GDM1 (cell line): ENCODE measurements around the gene LCN1.
"Not testable (repeated sequence)": the region's sequence is repeated elsewhere in the genome, so short reads cannot be mapped to it uniquely, and the experiment has no call there.

Source experiments
- DNase-seq: peaks from one replicate; lab custom pipeline; 2025; lab: John Stamatoyannopoulos, UW

Gene LCN1

GRCh38 chr9:135523521-135524129 lies 2.4 kb downstream of the LCN1 start:
- no peak for DNase-seq

GRCh38 chr9:135524130-135524861 lies 3.1 kb downstream of the LCN1 start:
- no peak for DNase-seq

GRCh38 chr9:135525241-135526088 lies 4.2 kb downstream of the LCN1 start:
- no peak for DNase-seq

- no peak for DNase-seq
These were observed 5.0 kb downstream of the LCN1 start for GRCh38 chr9:135526089-135526729.

GRCh38 chr9:135526730-135527571 lies 5.7 kb downstream of the LCN1 start:
- no peak for DNase-seq

GRCh38 chr9:135528842-135529435 lies 7.7 kb downstream of the LCN1 start:
- DNase-seq: not testable (repeated sequence)

GRCh38 chr9:135530146-135530545 lies 8.9 kb downstream of the LCN1 start:
- no peak for DNase-seq

- no peak for DNase-seq
These were observed 9.9 kb downstream of the LCN1 start for GRCh38 chr9:135531096-135531495.

GRCh38 chr9:135533113-135533512 lies 11.9 kb downstream of the LCN1 start:
- no peak for DNase-seq

GRCh38 chr9:135533674-135534073 lies 12.4 kb downstream of the LCN1 start:
- no peak for DNase-seq

GRCh38 chr9:135534192-135534711 lies 13.0 kb downstream of the LCN1 start:
- DNase-seq: not testable (repeated sequence)

- not testable (repeated sequence) for DNase-seq
These were observed 13.6 kb downstream of the LCN1 start for GRCh38 chr9:135534826-135535225.

- not testable (repeated sequence) for DNase-seq
These were observed 14.4 kb downstream of the LCN1 start for GRCh38 chr9:135535631-135536030.

GRCh38 chr9:135536216-135536615 lies 15.0 kb downstream of the LCN1 start:
- no peak for DNase-seq

- DNase-seq: not testable (repeated sequence)
These were observed 22.1 kb downstream of the LCN1 start for GRCh38 chr9:135543262-135543894.

- no peak for DNase-seq
These were observed 23.9 kb downstream of the LCN1 start for GRCh38 chr9:135544981-135545635.

- not testable (repeated sequence) for DNase-seq
These were observed 24.5 kb downstream of the LCN1 start, which contains the start of gene OBP2A for GRCh38 chr9:135545646-135546176. Gene OBP2A, plus strand, starts transcription at chr9:135546126. Its CDS starts 55 bp downstream, at chr9:135546181.

GRCh38 chr9:135546792-135547617 lies 25.8 kb downstream of the LCN1 start:
- not testable (repeated sequence) for DNase-seq
